Measurements from ENCODE around the gene NELL1. TPM values are rescaled to one million over a fixed set of nuclear protein-coding genes. Genes with fewer than 3 reads are reported as not detected.

The NELL1 gene
- total RNA-seq, 2 experiments from 2014 or later = not detected

DNA sequence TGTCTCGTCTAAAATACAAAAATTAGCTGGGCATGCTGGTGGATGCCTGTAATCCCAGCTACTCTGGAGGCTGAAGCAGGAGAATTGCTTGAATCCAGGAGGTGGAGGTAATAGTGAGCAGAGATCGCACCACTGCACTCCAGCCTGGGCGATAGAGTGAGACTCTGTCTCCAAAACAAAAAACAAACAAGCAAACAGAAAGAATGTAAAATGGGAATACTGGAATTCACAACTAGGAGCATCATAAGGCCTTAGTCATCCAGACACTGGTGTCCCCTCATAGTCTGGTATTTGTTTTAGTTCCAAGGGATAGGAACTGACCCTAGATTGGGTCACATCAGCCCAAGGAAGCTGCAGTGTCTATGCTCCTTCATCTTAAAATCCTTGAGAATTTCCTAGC is 520.8 kb downstream of the NELL1 start:
- H3K27ac Mint-ChIP-seq = no peak overlapping the region
- no peaks in the 10 kb centered on the region for H3K36me3 Mint-ChIP-seq (ENCODE audit: low read depth)
- intact Hi-C loops (cut with micrococcal nuclease) = no loop called here
- no peak overlapping the region for H3K4me3 Mint-ChIP-seq
- no peak for TF ChIP-seq CTCF (IDR thresholded peaks at IDR 0.05)
- H3K27me3 Mint-ChIP-seq = no peaks in the 10 kb centered on the region
- ATAC-seq = no peak
- H3K9me3 Mint-ChIP-seq = peaks cover 6% of the 10 kb centered on the region
- POLR2A ChIA-PET = no interaction called here
- DNase-seq = no peak
- H3K4me1 Mint-ChIP-seq (ENCODE audit: low read depth) = no peaks in the 10 kb centered on the region
- CTCF ChIA-PET = no interaction called here

DNA sequence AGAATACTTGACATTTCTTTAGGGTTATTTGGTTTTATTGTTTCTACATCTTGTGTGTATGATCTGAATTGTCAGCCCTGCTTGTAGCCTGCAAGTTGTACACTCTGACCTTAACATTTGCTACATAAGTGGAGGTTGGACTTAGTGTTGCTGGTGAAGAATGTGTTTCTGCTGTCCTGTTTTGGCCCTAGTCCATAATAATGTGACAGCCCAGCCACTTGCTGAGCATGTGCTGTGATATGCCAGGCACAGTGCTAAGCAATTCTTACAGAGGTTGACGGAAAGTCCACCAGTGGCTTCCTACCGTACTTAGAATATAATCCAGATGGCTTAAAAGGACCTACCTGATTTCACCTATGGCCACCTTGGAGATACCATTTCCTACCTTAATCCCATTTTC is 526.6 kb downstream of the NELL1 start:
- CTCF ChIA-PET = no interaction called here
- intact Hi-C loops (cut with micrococcal nuclease) = no loop called here
- TF ChIP-seq CTCF (IDR thresholded peaks at IDR 0.05) = no peak
- no peak for ATAC-seq
- POLR2A ChIA-PET = no interaction called here
- no peaks in the 10 kb centered on the region for H3K27me3 Mint-ChIP-seq
- peaks cover 5% of the 10 kb centered on the region for H3K9me3 Mint-ChIP-seq
- no peak overlapping the region for H3K27ac Mint-ChIP-seq
- no peaks in the 10 kb centered on the region for H3K36me3 Mint-ChIP-seq (ENCODE audit: low read depth)
- H3K4me3 Mint-ChIP-seq = no peak overlapping the region
- H3K4me1 Mint-ChIP-seq (ENCODE audit: low read depth) = no peaks in the 10 kb centered on the region
- no peak for DNase-seq

DNA sequence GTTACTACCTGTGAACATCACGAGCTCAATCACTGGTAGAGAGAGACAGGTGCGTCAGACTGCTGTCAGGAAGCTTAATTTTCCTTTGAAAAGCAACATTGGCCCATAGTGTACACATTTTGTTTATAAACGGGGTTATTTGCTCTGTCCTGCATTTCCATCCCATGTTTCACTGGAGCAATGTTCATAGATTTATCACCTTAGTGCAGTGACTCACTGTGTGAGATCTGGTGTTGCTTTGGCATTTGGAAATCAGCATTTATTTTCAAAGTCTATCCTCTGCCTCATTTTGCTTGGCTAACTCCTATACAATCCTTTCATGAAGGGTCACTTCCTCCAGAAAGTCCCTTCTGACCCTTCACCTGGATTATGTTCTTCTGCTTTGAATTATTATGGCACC is 529.1 kb downstream of the NELL1 start:
- ChIA-PET POLR2A (no interaction called here), CTCF (no interaction called here)
- H3K9me3 Mint-ChIP-seq = peaks cover 7% of the 10 kb centered on the region
- no peaks in the 10 kb centered on the region for H3K27me3 Mint-ChIP-seq
- H3K36me3 Mint-ChIP-seq (ENCODE audit: low read depth) = no peaks in the 10 kb centered on the region
- H3K4me1 Mint-ChIP-seq (ENCODE audit: low read depth) = no peaks in the 10 kb centered on the region
- no peak overlapping the region for H3K27ac Mint-ChIP-seq
- intact Hi-C loops (cut with micrococcal nuclease) = no loop called here
- H3K4me3 Mint-ChIP-seq = no peak overlapping the region
- no peak for TF ChIP-seq CTCF (IDR thresholded peaks at IDR 0.05)
- DNase-seq (no peak), ATAC-seq (no peak)

DNA sequence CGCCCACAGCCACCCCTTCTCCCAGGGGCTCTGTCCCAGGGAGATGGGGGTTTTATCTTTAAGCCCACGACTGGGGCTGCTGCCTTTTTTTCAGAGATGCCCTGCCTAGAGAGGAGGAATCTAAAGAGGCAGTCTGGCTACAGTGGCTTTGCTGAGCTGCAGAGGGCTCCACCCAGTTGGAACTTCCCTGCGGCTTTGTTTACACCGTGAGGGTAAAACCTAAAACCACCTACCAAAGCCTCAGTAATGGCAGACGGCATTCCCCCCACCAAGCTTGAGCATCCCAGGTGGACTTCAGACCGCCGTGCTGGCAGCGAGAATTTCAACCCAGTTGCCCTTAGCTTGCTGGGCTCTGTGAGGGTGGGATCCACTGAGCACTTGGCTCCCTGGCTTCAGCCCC is 535.8 kb downstream of the NELL1 start:
- intact Hi-C loops (cut with micrococcal nuclease) = no loop called here
- Mint-ChIP-seq H3K4me3 (no peak overlapping the region), H3K27ac (no peak overlapping the region), H3K36me3 (ENCODE audit: low read depth) (no peaks in the 10 kb centered on the region), H3K9me3 (peaks cover 8% of the 10 kb centered on the region), H3K4me1 (ENCODE audit: low read depth) (no peaks in the 10 kb centered on the region), H3K27me3 (no peaks in the 10 kb centered on the region)
- ChIA-PET POLR2A (no interaction called here), CTCF (no interaction called here)
- no peak for TF ChIP-seq CTCF (IDR thresholded peaks at IDR 0.05)
- no peak for ATAC-seq
- DNase-seq = no peak

DNA sequence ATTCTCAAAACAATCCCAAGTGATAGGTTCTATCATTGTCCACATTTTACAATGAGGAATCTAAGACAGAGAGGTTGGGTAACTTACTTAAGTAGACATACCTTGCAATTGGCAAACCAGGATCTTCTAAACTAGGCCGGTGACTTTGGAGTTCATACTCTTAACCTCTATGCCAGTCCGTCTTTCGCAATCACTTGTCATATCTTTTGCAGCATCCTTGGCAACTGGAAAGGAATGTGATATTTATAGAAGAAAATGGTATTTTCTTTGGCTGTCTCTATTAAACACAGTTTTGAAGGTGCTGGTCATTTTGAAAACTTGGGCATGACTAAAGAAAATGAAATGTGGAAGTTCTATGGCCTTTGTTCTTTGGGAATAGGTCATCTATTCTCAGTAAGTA is 556.5 kb downstream of the NELL1 start:
- H3K27ac Mint-ChIP-seq = no peak overlapping the region
- DNase-seq (no peak), ATAC-seq (no peak)
- CTCF ChIA-PET = no interaction called here
- peaks cover 7% of the 10 kb centered on the region for H3K9me3 Mint-ChIP-seq
- no peak for TF ChIP-seq CTCF (IDR thresholded peaks at IDR 0.05)
- no peaks in the 10 kb centered on the region for H3K4me1 Mint-ChIP-seq (ENCODE audit: low read depth)
- H3K4me3 Mint-ChIP-seq = no peak overlapping the region
- intact Hi-C loops (cut with micrococcal nuclease) = no loop called here
- no peaks in the 10 kb centered on the region for H3K36me3 Mint-ChIP-seq (ENCODE audit: low read depth)
- POLR2A ChIA-PET = no interaction called here
- H3K27me3 Mint-ChIP-seq = no peaks in the 10 kb centered on the region
